Smooth muscle cell (in vitro differentiated cells): Measurements from ENCODE around the gene ROPN1L. TPM values are rescaled to one million over a fixed set of nuclear protein-coding genes. Genes with fewer than 3 reads are reported as not detected.
A peak's percentile ranks its signal among the peaks of the same experiment; 100 is the strongest.

Experiments used
- DNase-seq: peaks from one replicate; lab custom pipeline; 2025; ENCODE audit not compliant: unreplicated experiment; lab: John Stamatoyannopoulos, UW
- H2AFZ ChIP-seq: fragments of 200-600 bp; sonication (generic); 2 replicates; pipeline ENCODE4 v1.6.0; 2016; ENCODE audit warnings: antibody characterized with exemption, low read depth, mild to moderate bottlenecking
- H3F3A ChIP-seq: fragments of 200-600 bp; sonication (generic); 2 replicates; pipeline ENCODE4 v1.6.0; 2017; ENCODE audit warnings: antibody characterized with exemption, low read depth
- H3K27ac ChIP-seq: fragments of 200-600 bp; sonication (generic); 2 replicates; pipeline ENCODE4 v1.5.1; 2016; ENCODE audit warnings: low read depth, mild to moderate bottlenecking
- H3K27me3 ChIP-seq: fragments of 200-600 bp; sonication (generic); 2 replicates; pipeline ENCODE4 v1.6.1; 2016; ENCODE audit warnings: low read depth, mild to moderate bottlenecking
- H3K36me3 ChIP-seq: fragments of 200-600 bp; sonication (generic); 2 replicates; pipeline ENCODE4 v1.5.1; 2016; ENCODE audit warnings: low read depth
- H3K4me1 ChIP-seq: fragments of 200-600 bp; sonication (generic); 2 replicates; pipeline ENCODE4 v1.5.1; 2016; ENCODE audit warnings: low read depth
- H3K4me2 ChIP-seq: fragments of 200-600 bp; sonication (generic); 2 replicates; pipeline ENCODE4 v1.6.0; 2016; ENCODE audit warnings: mild to moderate bottlenecking
- H3K4me3 ChIP-seq: fragments of 200-600 bp; sonication (generic); 2 replicates; pipeline ENCODE4 v1.5.1; 2016; ENCODE audit warnings: mild to moderate bottlenecking
- H3K79me2 ChIP-seq: fragments of 200-600 bp; sonication (generic); 2 replicates; pipeline ENCODE4 v1.6.0; 2016; ENCODE audit warnings: low read depth, mild to moderate bottlenecking
- H3K9ac ChIP-seq: fragments of 200-600 bp; sonication (generic); 2 replicates; pipeline ENCODE4 v1.6.0; 2016; ENCODE audit warnings: low read depth
- H3K9me3 ChIP-seq: fragments of 200-600 bp; sonication (generic); replicated peaks from 2 replicates; pipeline ENCODE4 v1.5.1; 2016; ENCODE audit warnings: low read depth
- H4K20me1 ChIP-seq: fragments of 200-600 bp; sonication (generic); 2 replicates; pipeline ENCODE4 v1.6.0; 2016; ENCODE audit warnings: low read depth
- CTCF ChIP-seq: fragments of 200-600 bp; sonication (generic); IDR thresholded peaks from 2 replicates; pipeline ENCODE4 v1.5.1; 2017; ENCODE audit warnings: borderline replicate concordance, mild to moderate bottlenecking, antibody characterized with exemption; ENCODE audit not compliant: insufficient read depth, poor library complexity, severe bottlenecking
- WGBS: methylation state at CpG from one replicate; pipeline ENCODE4 v1.1.7; 2016; ENCODE audit warnings: low lambda C conversion rate; 5-methylcytosine and 5-hydroxymethylcytosine counted together
- polyA plus RNA-seq: library from polyadenylated mRNA; unstranded; fragments of >200 nt; fragmentation: Nextera tagmentation; extraction: Ambion mirVana; gene quantifications from 2 replicates; pipeline ENCODE4 v1.2.1, GENCODE V29; 2016
- total RNA-seq: library from RNA; depleted of rRNA; stranded (reverse); fragments of >200 nt; gene quantifications from 2 replicates; pipeline ENCODE4 v1.2.3, GENCODE V29; 2014

The ROPN1L gene
- total and polyA plus RNA-seq, 2 experiments from 2014 or later, result 3.0 TPM; not detected in 1

GRCh38 chr5:10424124-10424731 lies 17.5 kb upstream of the ROPN1L start:
- WGBS, result 89% methylated on average over 6 of the region's 6 CpGs
- peak; percentile 36 for TF ChIP-seq CTCF
- DNase-seq, result no peak

DNA sequence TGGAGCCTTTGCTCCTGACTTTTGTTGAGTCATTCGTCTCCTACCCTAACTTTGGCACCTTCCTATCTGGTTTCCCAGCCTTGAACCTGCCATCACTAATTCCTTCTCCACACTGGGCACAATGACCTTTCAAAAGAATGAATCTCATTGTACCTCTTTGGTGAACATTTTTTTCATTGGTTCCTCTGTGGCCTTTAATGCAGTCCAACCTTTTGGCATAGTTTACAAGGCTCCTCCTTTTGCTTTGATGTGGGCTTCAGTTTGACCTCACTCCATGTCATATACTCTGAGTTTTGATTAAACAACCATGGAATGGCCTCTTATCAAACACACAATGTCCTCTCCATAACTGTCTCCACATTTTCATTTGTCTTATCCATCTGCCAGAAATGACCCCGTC lies 14.5 kb upstream of the ROPN1L start:
- no peak overlapping the region for H3K27ac ChIP-seq
- H3K4me1 ChIP-seq, result no peaks in the 10 kb centered on the region
- 92% methylated on average over 2 of the region's 2 CpGs for WGBS
- no peak for TF ChIP-seq CTCF
- no peak overlapping the region for H3K9ac ChIP-seq
- H3K27me3 ChIP-seq, result no peaks in the 10 kb centered on the region
- no peaks in the 10 kb centered on the region for H3K9me3 ChIP-seq
- DNase-seq, result no peak
- H3K79me2 ChIP-seq, result no peaks in the 10 kb centered on the region
- H4K20me1 ChIP-seq, result peaks cover 16% of the 10 kb centered on the region
- H3F3A ChIP-seq, result no peaks in the 10 kb centered on the region
- no peak overlapping the region for H2AFZ ChIP-seq
- peaks cover 22% of the 10 kb centered on the region for H3K36me3 ChIP-seq
- no peak overlapping the region for H3K4me3 ChIP-seq
- no peak overlapping the region for H3K4me2 ChIP-seq

More at GRCh38 chr5:10424124-10424731, 17.5 kb upstream of the ROPN1L start:
- Histone ChIP-seq H3K79me2 (no peaks in the 10 kb centered on the region), H3K36me3 (peaks cover 10% of the 10 kb centered on the region), H2AFZ (no peak overlapping the region), H3K4me1 (no peaks in the 10 kb centered on the region), H3F3A (no peaks in the 10 kb centered on the region), H4K20me1 (peaks cover 18% of the 10 kb centered on the region), H3K9ac (no peak overlapping the region), H3K27me3 (no peaks in the 10 kb centered on the region), H3K9me3 (no peaks in the 10 kb centered on the region), H3K4me3 (no peak overlapping the region), H3K27ac (no peak overlapping the region), H3K4me2 (no peak overlapping the region)

GRCh38 chr5:10427978-10428377 lies 13.7 kb upstream of the ROPN1L start:
- no peak overlapping the region for H3K4me2 ChIP-seq
- WGBS, result 100% methylated on average over 2 of the region's 2 CpGs
- H3K4me3 ChIP-seq, result no peak overlapping the region

More at GRCh38 chr5:10427978-10428377, 13.7 kb upstream of the ROPN1L start:
- Histone ChIP-seq H3K4me1 (no peaks in the 10 kb centered on the region), H3K9ac (no peak overlapping the region), H4K20me1 (peaks cover 18% of the 10 kb centered on the region), H3K27me3 (no peaks in the 10 kb centered on the region), H3K79me2 (no peaks in the 10 kb centered on the region), H3K27ac (no peak overlapping the region), H2AFZ (no peak overlapping the region), H3F3A (no peaks in the 10 kb centered on the region), H3K9me3 (no peaks in the 10 kb centered on the region), H3K36me3 (peaks cover 22% of the 10 kb centered on the region)
- no peak for TF ChIP-seq CTCF
- no peak for DNase-seq
